T47D (cell line): ENCODE measurements around the gene TMEM151A.

Experiments used
- DNase-seq, 2 experiments: peaks; one replicate each; pipeline versions ENCODE4 v3.0.0 to v3.0.0-alpha.2; 2011 to 2012; ENCODE audit warnings: low read depth in 1 of 2, low spot score in 1 of 2
- JUND ChIP-seq: IDR thresholded peaks from 2 replicates; pipeline ENCODE4 v1.6.1; 2012; ENCODE audit warnings: low read depth
- in situ Hi-C: cut with HindIII; loops from 2 replicates; pipeline ENCODE4 v1.10.0; 2016; ENCODE audit warnings: low sequenced_read_pairs, low pct_unique_long_range_greater_than_20kb

Gene TMEM151A

GRCh38 chr11:66262696-66263095 is 29.0 kb upstream of the TMEM151A start:
- no peak for DNase-seq
- TF ChIP-seq JUND, result no peak
- in situ Hi-C loops, result no loop called here

- DNase-seq, result no peak
- in situ Hi-C loops, result no loop called here
These were observed 28.5 kb upstream of the TMEM151A start for GRCh38 chr11:66263231-66263630.

GRCh38 chr11:66263785-66264184 is 27.9 kb upstream of the TMEM151A start:
- in situ Hi-C loops, result no loop called here
- DNase-seq, result no peak
- TF ChIP-seq JUND, result no peak

More at GRCh38 chr11:66263231-66263630, 28.5 kb upstream of the TMEM151A start:
- TF ChIP-seq JUND, result no peak

- TF ChIP-seq JUND, result no peak
- in situ Hi-C loops, result no loop called here
- no peak for DNase-seq
These were observed 27.3 kb upstream of the TMEM151A start for GRCh38 chr11:66264383-66264782.

GRCh38 chr11:66264914-66265313 is 26.8 kb upstream of the TMEM151A start:
- peak in 1 of 2 experiments; percentile 50 for DNase-seq
- in situ Hi-C loops, result no loop called here
- no peak for TF ChIP-seq JUND

- TF ChIP-seq JUND, result no peak
- no peak for DNase-seq
- in situ Hi-C loops, result no loop called here
These were observed 25.9 kb upstream of the TMEM151A start for GRCh38 chr11:66265531-66266377.

- no peak for DNase-seq
- in situ Hi-C loops, result no loop called here
These were observed 25.2 kb upstream of the TMEM151A start for GRCh38 chr11:66266378-66267038.

GRCh38 chr11:66267039-66267378 is 24.7 kb upstream of the TMEM151A start:
- no peak for TF ChIP-seq JUND
- DNase-seq, result no peak
- in situ Hi-C loops, result no loop called here

More at GRCh38 chr11:66266378-66267038, 25.2 kb upstream of the TMEM151A start:
- TF ChIP-seq JUND, result no peak

- in situ Hi-C loops, result no loop called here
- no peak for TF ChIP-seq JUND
- peak; percentile 90 to 93 for DNase-seq
These were observed 24.1 kb upstream of the TMEM151A start for GRCh38 chr11:66267379-66268243.

GRCh38 chr11:66268244-66268951 is 23.3 kb upstream of the TMEM151A start, which contains the start of gene RAB1B:
Gene RAB1B (plus strand): TSS chr11:66268639. CDS start chr11:66268680, 41 bp downstream.
- in situ Hi-C loops, result no loop called here
- no peak for TF ChIP-seq JUND
- DNase-seq, result peak; percentile 97 to 100

GRCh38 chr11:66268952-66269905 is 22.5 kb upstream of the TMEM151A start:
- in situ Hi-C loops, result no loop called here
- peak; percentile 46 to 60 for DNase-seq
- TF ChIP-seq JUND, result no peak
